Liver (tissue), 9 donors: ENCODE data around the gene SURF1. TPM values are rescaled to one million over a fixed set of nuclear protein-coding genes. Genes with fewer than 3 reads are reported as not detected.

Experiments
- DNase-seq: peaks from one replicate; pipeline ENCODE4 v3.0.0-alpha.2; 2017; ENCODE audit warnings: low spot score
- H3K27ac ChIP-seq, 2 donors: one replicate each; pipeline ENCODE4 v1.7.0; 2013; ENCODE audit warnings: inconsistent platforms in 2 of 2, low read length in 2 of 2, control low read depth in 1 of 2, low read depth in 1 of 2, mild to moderate bottlenecking in 1 of 2
- H3K27me3 ChIP-seq, 4 donors: one replicate each; pipeline versions ENCODE4 v1.6.1 to v1.7.0; 2013; ENCODE audit warnings: low read length in 3 of 4, inconsistent platforms in 1 of 4, mild to moderate bottlenecking in 1 of 4, moderate library complexity in 1 of 4; ENCODE audit not compliant: control insufficient read depth in 4 of 4, insufficient read depth in 4 of 4
- H3K36me3 ChIP-seq, 4 donors: one replicate each; pipeline versions ENCODE4 v1.6.1 to v1.7.0; 2013; ENCODE audit warnings: low read length in 3 of 4, mild to moderate bottlenecking in 3 of 4, low read depth in 1 of 4, moderate library complexity in 1 of 4; ENCODE audit not compliant: control insufficient read depth in 4 of 4, insufficient read depth in 3 of 4
- H3K4me1 ChIP-seq, 4 donors: one replicate each; pipeline versions ENCODE4 v1.6.1 to v1.7.0; 2013; ENCODE audit warnings: low read length in 3 of 4, mild to moderate bottlenecking in 3 of 4, moderate library complexity in 1 of 4; ENCODE audit not compliant: control insufficient read depth in 4 of 4, insufficient read depth in 4 of 4
- H3K4me3 ChIP-seq, 3 donors: one replicate each; pipeline versions ENCODE4 v1.6.1 to v1.7.0; 2013; ENCODE audit warnings: low read length in 3 of 3, control low read depth in 1 of 3, low read depth in 1 of 3, mild to moderate bottlenecking in 1 of 3
- H3K9ac ChIP-seq, 2 donors: one replicate each; pipeline ENCODE4 v1.7.0; 2013; ENCODE audit warnings: low read length in 2 of 2, mild to moderate bottlenecking in 2 of 2, moderate library complexity in 2 of 2, control low read depth in 1 of 2, low read depth in 1 of 2
- H3K9me3 ChIP-seq, 4 donors: one replicate each; pipeline versions ENCODE4 v1.6.1 to v1.7.0; 2013; ENCODE audit warnings: low read length in 3 of 4; ENCODE audit not compliant: control insufficient read depth in 4 of 4
- CTCF ChIP-seq: fragments of 150-350 bp; IDR thresholded peaks from 2 replicates; pipeline ENCODE4 v1.5.1; 2017; ENCODE audit warnings: improper control_type of control experiment, low read depth, low read length; ENCODE audit not compliant: missing input control
- EGR1 ChIP-seq, 2 donors: IDR thresholded peaks; 2 replicates each; pipeline ENCODE4 v1.6.1; 2016 to 2018; ENCODE audit warnings: antibody characterized with exemption in 2 of 2, low read depth in 2 of 2
- FOXA1 ChIP-seq: IDR thresholded peaks from 2 replicates; pipeline ENCODE4 v1.6.1; 2016; ENCODE audit warnings: antibody characterized with exemption
- FOXA2 ChIP-seq: IDR thresholded peaks from 2 replicates; pipeline ENCODE4 v1.6.1; 2016; ENCODE audit warnings: antibody characterized with exemption
- GABPA ChIP-seq, 2 donors: IDR thresholded peaks in 1 of 2; conservative IDR thresholded peaks in 1 of 2; 2 replicates each; pipeline ENCODE4 v1.6.1; 2016; ENCODE audit warnings: antibody characterized with exemption in 2 of 2, mild to moderate bottlenecking in 1 of 2, moderate library complexity in 1 of 2
- HNF4A ChIP-seq, 2 donors: conservative IDR thresholded peaks; 2 replicates each; pipeline ENCODE4 v1.6.1; 2016; ENCODE audit warnings: antibody characterized with exemption in 2 of 2, mild to moderate bottlenecking in 2 of 2
- HNF4G ChIP-seq: IDR thresholded peaks from 2 replicates; pipeline ENCODE4 v1.6.1; 2016; ENCODE audit warnings: antibody characterized with exemption
- MAX ChIP-seq: IDR thresholded peaks from 2 replicates; pipeline ENCODE4 v1.6.1; 2016; ENCODE audit warnings: antibody characterized with exemption
- NR2F2 ChIP-seq: IDR thresholded peaks from 2 replicates; pipeline ENCODE4 v1.6.1; 2016; ENCODE audit warnings: antibody characterized with exemption
- RAD21 ChIP-seq, 2 donors: IDR thresholded peaks; 2 replicates each; pipeline ENCODE4 v1.6.1; 2016; ENCODE audit warnings: antibody characterized with exemption in 2 of 2, mild to moderate bottlenecking in 2 of 2
- RXRA ChIP-seq, 2 donors: IDR thresholded peaks; 2 replicates each; pipeline ENCODE4 v1.6.1; 2017 to 2018; ENCODE audit warnings: antibody characterized with exemption in 2 of 2, mild to moderate bottlenecking in 1 of 2
- TAF1 ChIP-seq: conservative IDR thresholded peaks from 2 replicates; pipeline ENCODE4 v1.6.1; 2016; ENCODE audit warnings: antibody characterized with exemption, mild to moderate bottlenecking
- YY1 ChIP-seq: IDR thresholded peaks from 2 replicates; pipeline ENCODE4 v1.6.1; 2016; ENCODE audit warnings: antibody characterized with exemption, mild to moderate bottlenecking
- ZBTB33 ChIP-seq: IDR thresholded peaks from 2 replicates; pipeline ENCODE4 v1.6.1; 2016; ENCODE audit warnings: antibody characterized with exemption
- WGBS: extraction: QIAGEN DNeasy Blood & Tissue Kit; methylation state at CpG from one replicate; pipeline ENCODE4 v1.1.7; 2013; 5-methylcytosine and 5-hydroxymethylcytosine counted together
- polyA plus RNA-seq, 2 donors: library from polyadenylated mRNA; stranded (reverse) in 1 of 2; unstranded in 1 of 2; fragments of 200-250 nt in 1 of 2; fragments of >200 nt in 1 of 2; fragmentation: Nextera tagmentation in 1 of 2; extraction: Ambion mirVana in 1 of 2; gene quantifications; one replicate each; pipeline versions ENCODE4 v1.2.1 to v1.2.3, GENCODE V29; 2013 to 2015
- total RNA-seq, 2 donors: library from RNA; depleted of rRNA; stranded (reverse); fragments of >200 nt; gene quantifications; one replicate each; pipeline ENCODE4 v1.2.3, GENCODE V29; 2014
- donor health status: healthy.
- donor health status: healthy.
- donor health status: healthy.
- donor health status: healthy.
- donor health status: healthy.

SURF1 gene
- total and polyA plus RNA-seq, 4 donors: 20.7 to 106 (median 50.5) TPM

- no peak for DNase-seq
- Histone ChIP-seq H3K27ac (no peak overlapping the region), H3K36me3 (no peaks in the 10 kb centered on the region), H3K4me1 (no peaks in the 10 kb centered on the region), H3K27me3 (no peaks in the 10 kb centered on the region), H3K4me3 (no peak overlapping the region), H3K9ac (no peak overlapping the region), H3K9me3 (no peaks in the 10 kb centered on the region)
- WGBS: 83% methylated on average over 14 of the region's 14 CpGs
- TF ChIP-seq HNF4A (conservative IDR thresholded peaks at IDR 0.05) (no peak), RAD21 (IDR thresholded peaks at IDR 0.05) (no peak), YY1 (no peak), RXRA (IDR thresholded peaks at IDR 0.05) (no peak), MAX (no peak), CTCF (no peak)
Measured at GRCh38 chr9:133322701-133323100, 33.6 kb downstream of the SURF1 start.

GRCh38 chr9:133321411-133321935, 34.8 kb downstream of the SURF1 start:
- Histone ChIP-seq H3K36me3 (no peaks in the 10 kb centered on the region), H3K9ac (no peak overlapping the region), H3K4me3 (no peak overlapping the region), H3K27ac (no peak overlapping the region), H3K4me1 (no peaks in the 10 kb centered on the region), H3K9me3 (no peaks in the 10 kb centered on the region), H3K27me3 (no peaks in the 10 kb centered on the region)
- 86% methylated on average over 13 of the region's 13 CpGs for WGBS
- TF ChIP-seq FOXA1 (no peak), ZBTB33 (no peak), HNF4G (no peak), CTCF (no peak), FOXA2 (no peak), RXRA (IDR thresholded peaks at IDR 0.05) (no peak)
- DNase-seq: no peak

GRCh38 chr9:133320421-133320881, 35.8 kb downstream of the SURF1 start:
- WGBS: 90% methylated on average over 13 of the region's 13 CpGs
- Histone ChIP-seq H3K4me1 (no peaks in the 10 kb centered on the region), H3K4me3 (no peak overlapping the region), H3K27me3 (no peaks in the 10 kb centered on the region), H3K27ac (no peak overlapping the region), H3K36me3 (no peaks in the 10 kb centered on the region), H3K9me3 (no peaks in the 10 kb centered on the region), H3K9ac (no peak overlapping the region)
- DNase-seq: no peak
- no peak for TF ChIP-seq NR2F2
- no peak for TF ChIP-seq HNF4G
- no peak for TF ChIP-seq EGR1 (IDR thresholded peaks at IDR 0.05; ENCODE audit: low read depth in 2 of 2)
- TF ChIP-seq ZBTB33: no peak
- TF ChIP-seq FOXA2: no peak
- TF ChIP-seq HNF4A (conservative IDR thresholded peaks at IDR 0.05): no peak
- TF ChIP-seq CTCF: no peak
- no peak for TF ChIP-seq RAD21 (IDR thresholded peaks at IDR 0.05)
- no peak for TF ChIP-seq YY1
- TF ChIP-seq GABPA (IDR thresholded peaks at IDR 0.05 in 1 of 2, conservative IDR thresholded peaks at IDR 0.05 in 1 of 2): no peak
- TF ChIP-seq TAF1: no peak
